AG09319 (cell line): Measurements from ENCODE around the gene DAAM2.

Source experiments
- DNase-seq: peaks from one replicate; pipeline ENCODE4 v3.0.0-alpha.2; 2010; ENCODE audit warnings: low read depth; ENCODE audit errors: extremely low read depth
- CTCF ChIP-seq: IDR thresholded peaks from 2 replicates; pipeline ENCODE4 v1.5.1; 2011; ENCODE audit warnings: low read depth, mild to moderate bottlenecking, inconsistent platforms, low read length, moderate library complexity

The DAAM2 gene

DNA sequence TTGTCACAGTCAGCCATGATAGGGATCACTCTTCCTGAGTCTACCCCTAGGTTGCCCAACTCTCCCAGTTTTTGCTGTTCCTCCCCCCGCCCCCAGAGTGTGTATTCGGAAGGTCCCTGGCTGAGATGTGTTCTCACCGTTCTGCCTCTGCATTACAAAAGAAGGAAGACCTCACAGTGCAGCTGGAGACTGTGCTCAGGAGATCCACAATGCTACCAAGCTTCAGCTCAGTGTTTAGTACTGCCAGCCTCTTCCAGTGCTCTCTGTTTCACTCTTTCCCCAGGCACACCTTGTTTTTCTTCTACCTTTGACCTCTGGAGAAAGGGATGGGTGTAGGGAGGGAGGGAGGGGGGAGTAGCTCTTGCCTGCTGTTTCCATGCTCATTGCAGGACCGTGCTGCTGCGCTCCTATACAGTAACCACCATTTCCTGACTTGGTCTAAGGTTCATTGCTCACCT, 155.5 kb downstream of the DAAM2 start:
- no peak for DNase-seq
- TF ChIP-seq CTCF = no peak

- no peak for TF ChIP-seq CTCF
- no peak for DNase-seq
These were observed 156.1 kb downstream of the DAAM2 start for GRCh38 chr6:39948199-39948791.

- TF ChIP-seq CTCF = no peak
These were observed 158.0 kb downstream of the DAAM2 start for GRCh38 chr6:39950125-39950720.

DNA sequence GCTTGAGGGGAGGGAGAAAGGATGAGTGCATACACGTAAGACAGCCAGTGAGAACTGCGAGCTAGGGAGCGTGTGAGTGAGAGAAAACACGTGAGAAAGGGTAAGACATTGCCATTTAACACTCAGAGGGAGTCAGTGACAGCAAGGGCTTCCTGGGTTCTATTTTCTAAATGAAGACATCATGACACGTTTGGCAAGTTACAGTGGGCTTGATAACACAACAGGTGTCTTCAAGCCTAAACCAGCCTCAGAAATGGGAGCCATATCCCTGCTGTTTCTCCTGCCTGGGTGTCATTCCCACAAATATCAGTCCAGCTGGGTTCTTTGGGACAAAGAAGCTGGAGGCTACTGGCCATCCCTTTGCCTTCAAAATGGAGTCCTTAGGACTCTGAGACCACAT, 159.0 kb downstream of the DAAM2 start:
- no peak for DNase-seq
- no peak for TF ChIP-seq CTCF

More at GRCh38 chr6:39950125-39950720, 158.0 kb downstream of the DAAM2 start:
- no peak for DNase-seq

DNA sequence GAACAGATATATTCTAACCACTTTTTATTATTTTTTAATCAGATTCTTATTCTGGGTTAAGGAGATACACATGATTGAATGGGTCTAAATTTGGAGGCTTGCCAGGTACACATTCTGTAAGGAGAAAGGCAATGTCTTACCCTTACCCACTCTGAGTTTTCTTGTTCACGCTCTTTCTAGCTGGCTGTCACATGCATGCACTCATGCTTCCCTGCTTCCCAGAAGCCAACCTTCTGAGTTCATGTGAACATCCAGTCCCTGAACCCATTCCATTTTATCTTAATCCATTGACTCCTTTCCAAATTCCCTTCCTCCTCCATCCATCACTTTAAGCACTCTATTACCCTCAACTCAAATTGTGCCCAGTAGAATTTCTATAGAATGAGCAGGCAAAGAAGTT, 159.5 kb downstream of the DAAM2 start:
- DNase-seq = no peak
- no peak for TF ChIP-seq CTCF

DNA sequence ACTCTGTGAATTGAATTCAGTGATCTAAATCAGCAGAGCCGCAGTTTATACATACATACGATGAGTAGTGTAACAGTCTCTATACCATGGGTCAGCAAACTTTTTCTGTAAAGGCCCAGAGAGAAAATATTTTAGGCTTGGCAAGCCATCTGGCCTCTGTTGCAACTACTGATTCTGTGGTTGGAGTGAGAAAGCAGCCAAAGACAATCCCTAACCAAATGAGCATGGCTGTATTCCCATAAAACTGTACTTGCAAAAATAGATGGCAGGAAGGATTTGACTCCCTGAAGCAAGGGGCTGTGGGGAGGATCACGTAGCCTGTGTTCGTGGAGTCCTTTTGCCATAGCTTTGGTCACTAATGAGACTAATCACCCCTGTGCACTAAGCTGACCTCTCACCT, 160.0 kb downstream of the DAAM2 start:
- no peak for TF ChIP-seq CTCF
- DNase-seq = no peak

GRCh38 chr6:39953076-39953618, 161.0 kb downstream of the DAAM2 start:
- no peak for TF ChIP-seq CTCF
- no peak for DNase-seq
